Non-pigmented ciliary epithelial cell (primary cell): ENCODE data around the gene SEC24B.
"Not testable (repeated sequence)": the region's sequence is repeated elsewhere in the genome, so short reads cannot be mapped to it uniquely, and the experiment has no call there.

Source experiments
- DNase-seq: peaks from one replicate; pipeline ENCODE4 v3.0.0-alpha.2; 2010; ENCODE audit warnings: low read depth

Gene SEC24B

DNA sequence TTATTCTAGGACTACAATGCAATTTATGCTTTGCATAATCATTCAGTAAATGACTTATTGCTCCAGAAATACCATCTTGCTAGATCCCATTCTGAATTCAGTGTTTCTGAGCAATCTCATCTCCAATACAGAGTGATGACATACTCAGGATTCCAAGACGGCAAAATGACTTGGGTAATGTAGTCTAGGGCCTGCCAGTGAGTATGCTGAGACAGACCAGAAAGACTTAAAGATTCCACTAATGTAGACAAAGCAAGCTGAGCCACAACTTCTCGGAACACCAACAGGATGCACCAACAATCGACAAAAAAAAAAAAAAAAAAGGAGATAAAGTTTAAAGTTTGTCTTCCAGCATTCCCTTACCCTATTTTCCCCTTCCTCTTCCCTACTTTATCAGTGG is 919 bp upstream of the SEC24B start:
- peak; percentile 52 for DNase-seq

DNA sequence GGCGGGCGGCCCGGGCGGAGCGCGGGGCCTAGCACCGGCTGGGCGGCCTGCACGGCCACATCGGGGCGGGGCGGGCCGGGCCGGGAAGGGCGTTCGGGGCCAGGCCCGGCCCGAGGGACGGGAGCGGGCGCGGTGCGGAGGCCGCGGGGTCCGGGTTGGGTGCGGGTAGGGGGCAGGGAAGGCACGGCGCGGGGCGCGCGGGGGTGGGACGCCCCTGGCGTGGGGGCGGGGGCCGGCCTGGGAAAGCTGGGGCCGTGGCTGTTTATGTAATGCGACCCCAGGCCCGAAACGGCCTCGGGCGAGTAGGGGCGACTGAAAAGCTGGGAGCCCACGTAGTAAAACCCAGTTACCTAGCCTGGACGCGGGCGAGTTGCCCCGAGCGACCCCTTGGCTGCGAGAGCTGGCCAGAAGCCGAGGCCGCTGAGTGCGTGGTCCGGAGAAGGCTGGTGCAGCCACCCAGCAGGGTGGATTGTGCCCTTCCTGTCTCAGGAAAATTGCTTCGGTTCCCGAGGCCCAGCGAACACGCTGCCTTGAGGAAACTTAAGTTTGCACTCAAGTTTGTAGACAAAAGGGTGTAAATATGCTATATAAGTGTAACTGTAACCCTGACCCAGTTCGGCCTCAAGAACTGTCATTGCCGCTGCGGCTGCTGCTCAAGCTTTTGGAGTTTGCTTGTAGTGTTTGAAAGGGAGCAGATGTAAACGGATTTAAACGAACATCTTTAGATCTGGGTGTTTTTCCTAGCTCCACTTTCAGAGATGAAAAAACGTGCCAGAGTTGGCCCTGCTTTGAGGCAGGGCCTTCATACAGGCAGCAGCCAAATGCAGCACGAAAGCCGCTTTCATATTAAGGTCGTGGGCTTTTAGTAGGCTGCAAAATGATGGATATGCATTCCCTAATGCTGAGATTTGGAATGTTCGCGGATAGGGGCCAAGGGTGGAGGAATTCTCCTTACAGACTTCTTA is 674 bp downstream of the SEC24B start:
- DNase-seq: no peak

DNA sequence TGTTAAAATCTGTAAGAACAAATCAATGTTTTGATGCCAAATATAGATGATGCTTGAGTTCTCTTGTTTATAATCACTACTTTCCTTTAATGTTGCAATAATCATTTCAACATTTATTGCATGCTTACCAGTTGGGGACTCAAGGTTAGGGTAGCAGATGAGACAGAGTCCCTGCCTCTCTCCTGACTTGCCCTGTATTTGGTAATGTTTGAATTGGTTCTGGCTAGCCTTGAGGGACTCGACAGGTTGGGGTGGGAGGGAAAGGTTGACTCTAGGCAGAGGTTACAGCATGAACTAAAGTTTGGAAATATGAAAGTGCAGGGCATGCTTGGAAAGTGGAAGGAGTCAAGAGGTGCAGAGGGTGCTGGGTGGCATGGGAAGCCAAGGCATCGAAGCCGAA is 2.0 kb downstream of the SEC24B start:
- DNase-seq: no peak

DNA sequence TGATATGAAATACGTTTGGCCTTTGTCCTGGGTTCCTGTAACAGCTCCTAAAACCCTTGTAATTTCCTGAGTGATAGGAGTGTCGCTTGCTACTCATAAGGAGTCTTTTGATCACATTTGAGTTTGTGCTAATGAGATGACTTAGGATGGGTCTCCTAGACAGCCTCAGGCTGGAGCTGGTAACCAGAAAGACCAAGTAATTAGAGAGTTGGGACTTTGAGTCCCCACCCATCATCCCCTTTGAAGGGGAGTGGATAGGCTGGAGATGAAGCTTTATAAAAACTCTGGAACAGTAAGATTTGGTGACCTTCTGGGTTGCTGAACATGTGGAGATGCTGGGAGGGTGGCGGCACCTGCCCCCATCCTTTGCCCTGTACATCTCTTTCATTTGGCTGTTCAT is 2.9 kb downstream of the SEC24B start:
- DNase-seq: no peak

- DNase-seq: no peak
These were observed 7.3 kb downstream of the SEC24B start for GRCh38 chr4:109440948-109441347.

- no peak for DNase-seq
These were observed 8.3 kb downstream of the SEC24B start for GRCh38 chr4:109441862-109442458.

DNA sequence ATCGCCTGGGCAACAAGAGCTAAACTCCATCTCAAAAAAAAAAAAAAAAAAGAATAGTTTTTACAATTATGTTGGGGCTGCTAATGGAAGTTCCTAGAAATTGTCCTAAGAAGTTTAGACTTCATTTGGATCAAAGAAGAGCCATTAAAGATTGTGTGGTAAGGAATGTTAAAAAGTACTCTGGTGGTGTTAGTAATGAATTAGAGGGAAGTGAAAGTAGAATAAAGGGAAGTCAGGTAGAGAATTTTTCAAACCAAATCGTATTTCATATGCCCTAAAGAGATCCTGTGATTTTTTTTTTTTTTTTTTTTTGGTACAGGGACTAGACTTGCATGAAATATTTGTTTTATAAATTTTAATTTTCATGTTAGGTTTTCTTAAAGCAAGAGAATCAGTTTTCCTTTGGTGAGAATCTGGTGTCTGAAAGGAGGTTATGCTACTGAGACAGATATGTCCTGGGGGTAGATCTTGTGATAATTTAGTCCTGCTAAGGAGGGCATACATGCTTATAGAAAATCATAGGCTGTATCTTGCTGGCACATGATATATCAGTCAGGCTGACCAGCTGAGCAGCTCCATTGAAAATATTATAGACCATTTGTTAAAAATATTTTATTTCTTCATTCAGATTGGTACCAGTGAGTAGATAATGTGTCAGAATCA is 10.7 kb downstream of the SEC24B start:
- no peak for DNase-seq

GRCh38 chr4:109447278-109447677 is 13.7 kb downstream of the SEC24B start:
- DNase-seq: no peak

GRCh38 chr4:109451544-109452273 is 18.1 kb downstream of the SEC24B start:
- no peak for DNase-seq

- DNase-seq: not testable (repeated sequence)
These were observed 19.5 kb downstream of the SEC24B start for GRCh38 chr4:109453110-109453509.

- no peak for DNase-seq
These were observed 28.7 kb downstream of the SEC24B start for GRCh38 chr4:109462297-109462696.

- DNase-seq: no peak
These were observed 29.2 kb downstream of the SEC24B start for GRCh38 chr4:109462802-109463201.

- DNase-seq: no peak
These were observed 31.5 kb downstream of the SEC24B start for GRCh38 chr4:109465069-109465468.

DNA sequence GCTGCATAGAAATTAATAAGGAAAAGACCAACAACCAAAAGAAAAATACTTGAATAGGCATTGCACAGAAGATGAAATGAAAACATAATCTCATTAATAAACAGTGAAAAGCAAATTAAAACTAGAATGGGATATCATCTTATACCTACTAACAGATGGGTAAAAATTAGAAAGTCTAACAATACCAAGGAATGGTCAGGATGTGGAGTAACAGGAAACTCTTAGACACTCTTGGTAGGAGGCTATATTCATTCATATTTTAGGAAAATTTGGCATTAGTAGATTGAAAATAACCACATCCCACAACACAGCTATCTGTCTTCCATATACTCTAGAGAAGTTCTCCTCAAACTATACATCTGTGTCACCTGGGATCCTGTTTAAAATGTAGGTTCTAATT is 36.3 kb downstream of the SEC24B start:
- DNase-seq: no peak

GRCh38 chr4:109472343-109472761 is 38.7 kb downstream of the SEC24B start:
- peak; percentile 51 for DNase-seq

GRCh38 chr4:109473824-109474223 is 40.2 kb downstream of the SEC24B start:
- DNase-seq: no peak

GRCh38 chr4:109486007-109486406 is 52.4 kb downstream of the SEC24B start:
- no peak for DNase-seq

DNA sequence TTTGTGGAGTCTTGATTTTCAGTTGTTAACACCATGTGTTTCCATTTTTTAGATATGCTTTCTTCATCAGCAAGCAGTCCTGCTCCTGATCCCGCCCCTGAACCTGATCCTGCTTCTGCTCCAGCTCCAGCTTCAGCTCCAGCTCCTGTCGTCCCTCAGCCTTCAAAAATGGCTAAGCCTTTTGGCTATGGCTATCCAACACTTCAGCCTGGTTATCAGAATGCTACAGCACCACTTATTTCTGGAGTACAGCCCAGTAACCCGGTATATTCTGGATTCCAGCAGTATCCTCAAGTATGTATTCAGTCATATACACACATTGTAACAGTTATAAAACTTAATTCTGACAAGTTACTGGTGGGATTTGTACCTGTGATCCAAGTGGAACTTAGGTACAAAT is 60.9 kb downstream of the SEC24B start:
- no peak for DNase-seq

GRCh38 chr4:109495514-109495913 is 61.9 kb downstream of the SEC24B start:
- DNase-seq: no peak

- no peak for DNase-seq
These were observed 63.3 kb downstream of the SEC24B start for GRCh38 chr4:109496875-109497274.

GRCh38 chr4:109497511-109497910 is 63.9 kb downstream of the SEC24B start:
- no peak for DNase-seq

DNA sequence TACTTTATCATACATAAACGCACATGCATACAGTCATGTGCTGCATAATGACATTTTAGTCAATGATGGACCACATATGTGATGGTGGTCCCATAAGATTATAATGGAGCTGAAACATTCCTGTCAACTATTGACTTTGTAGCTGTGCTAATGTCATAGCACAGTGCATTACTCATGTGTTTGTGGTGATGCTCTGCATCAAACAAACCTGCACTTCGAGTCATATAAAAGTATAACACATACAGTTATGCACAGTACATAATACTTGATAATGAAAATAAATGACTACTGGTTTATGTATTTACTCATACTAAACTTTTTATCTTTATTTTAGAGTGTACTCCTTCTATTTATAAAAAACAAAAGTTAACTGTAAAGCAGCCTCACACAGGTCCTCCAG is 65.9 kb downstream of the SEC24B start:
- DNase-seq: no peak
